HG02610 (cell line): ENCODE data around the gene UBE2QL1.
"Not testable (repeated sequence)": the region's sequence is repeated elsewhere in the genome, so short reads cannot be mapped to it uniquely, and the experiment has no call there.

Source experiments
- ATAC-seq: cut with Tn5 transposase; IDR thresholded peaks from one replicate; pipeline ENCODE4 v1.9.1; 2021; ENCODE audit warnings: mild to moderate bottlenecking, moderate library complexity; ENCODE audit not compliant: unreplicated experiment

UBE2QL1 gene

GRCh38 chr5:6495433-6496206 is 47.0 kb downstream of the UBE2QL1 start:
- ATAC-seq: no peak

DNA sequence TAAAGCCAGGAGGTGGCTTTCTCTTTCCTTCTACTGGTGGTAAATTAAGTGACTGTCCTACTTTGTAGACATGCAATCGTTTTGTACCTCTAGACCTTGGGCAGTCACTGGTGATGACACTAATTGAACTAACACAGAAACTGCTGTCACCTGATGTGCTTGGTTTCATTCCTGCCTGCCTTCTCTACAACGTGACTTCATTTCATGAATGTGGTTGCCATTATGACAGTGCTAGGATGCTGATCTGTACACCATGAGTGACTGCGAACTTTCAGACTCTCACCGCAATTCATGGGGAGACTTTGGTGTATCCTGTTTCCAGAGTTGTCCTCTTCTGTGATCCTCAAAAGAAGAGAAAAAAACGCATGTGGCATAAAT is 47.5 kb downstream of the UBE2QL1 start:
- ATAC-seq: peak; percentile 95

DNA sequence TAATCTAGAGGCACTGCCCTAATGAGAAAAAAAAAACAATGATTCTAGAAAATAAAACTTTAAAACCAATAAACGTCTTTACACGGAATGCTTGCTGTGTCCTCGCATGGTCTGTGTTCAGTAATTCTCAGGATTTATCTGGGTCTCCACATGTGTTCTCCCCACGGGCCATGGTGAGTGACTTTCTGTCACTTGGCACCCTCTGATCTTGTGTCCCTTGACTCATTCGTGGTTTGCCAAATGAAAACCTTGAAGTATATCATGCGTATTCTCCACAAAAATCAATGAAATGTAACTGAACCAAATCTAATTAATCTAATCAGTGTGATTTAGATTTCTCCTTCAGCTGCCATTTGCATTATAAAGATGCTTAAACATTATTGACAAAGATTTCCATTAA is 48.0 kb downstream of the UBE2QL1 start:
- no peak for ATAC-seq

DNA sequence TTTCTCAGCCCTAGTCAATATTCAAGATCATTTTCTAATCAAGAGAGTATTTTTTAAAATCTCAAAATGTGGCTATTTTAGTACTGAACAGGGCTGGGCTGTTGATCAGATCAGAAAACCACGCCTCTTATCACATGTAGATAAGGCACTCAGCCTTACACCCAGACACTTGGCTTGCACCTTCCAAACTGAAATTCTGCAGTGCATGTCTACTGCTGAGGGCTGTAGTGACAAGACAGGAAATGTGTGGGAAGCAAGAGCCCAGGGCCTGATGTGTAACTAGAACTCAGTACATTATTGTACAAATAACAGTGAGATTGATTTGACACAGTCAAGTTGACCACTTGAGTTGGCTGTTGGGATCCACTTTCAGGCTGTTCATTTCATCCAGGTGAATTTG is 48.6 kb downstream of the UBE2QL1 start:
- no peak for ATAC-seq

DNA sequence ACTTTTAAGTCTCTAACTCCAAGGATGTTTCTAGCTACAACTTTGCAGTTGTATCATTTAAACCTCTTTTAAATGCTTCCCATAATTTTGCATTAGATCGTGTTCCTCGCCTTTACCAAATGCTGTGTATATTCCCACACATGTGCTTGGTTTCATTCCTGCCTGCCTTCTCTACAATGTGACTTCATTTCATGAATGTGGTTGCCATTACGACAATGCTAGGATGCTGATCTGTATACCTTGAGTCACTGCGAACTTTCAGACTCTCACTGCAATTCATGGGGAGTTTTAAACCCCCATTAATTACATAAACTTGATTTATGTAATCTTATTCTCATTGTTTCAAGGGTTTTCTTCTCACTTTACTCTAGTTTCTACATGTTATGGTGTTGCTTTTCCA is 50.3 kb downstream of the UBE2QL1 start:
- ATAC-seq: no peak

DNA sequence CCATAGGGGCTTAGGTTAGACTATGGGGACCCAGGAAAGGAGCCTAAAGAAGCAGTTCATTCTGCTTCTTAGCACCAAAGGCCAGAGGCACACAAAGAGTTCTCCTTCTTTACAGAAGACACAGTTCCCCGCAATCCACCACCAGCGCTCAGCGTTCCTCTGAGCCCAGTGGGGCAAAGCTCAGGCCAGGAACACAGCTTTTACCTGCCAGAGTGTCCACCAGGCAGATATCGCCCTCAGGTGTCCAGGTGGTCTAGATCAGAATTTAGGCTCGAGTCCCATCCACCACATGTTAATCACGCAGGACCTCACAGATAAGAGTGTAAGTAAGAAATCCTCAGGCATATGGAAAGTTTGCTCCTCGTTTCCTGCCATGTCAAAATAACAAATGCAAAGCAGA is 53.0 kb downstream of the UBE2QL1 start:
- no peak for ATAC-seq

DNA sequence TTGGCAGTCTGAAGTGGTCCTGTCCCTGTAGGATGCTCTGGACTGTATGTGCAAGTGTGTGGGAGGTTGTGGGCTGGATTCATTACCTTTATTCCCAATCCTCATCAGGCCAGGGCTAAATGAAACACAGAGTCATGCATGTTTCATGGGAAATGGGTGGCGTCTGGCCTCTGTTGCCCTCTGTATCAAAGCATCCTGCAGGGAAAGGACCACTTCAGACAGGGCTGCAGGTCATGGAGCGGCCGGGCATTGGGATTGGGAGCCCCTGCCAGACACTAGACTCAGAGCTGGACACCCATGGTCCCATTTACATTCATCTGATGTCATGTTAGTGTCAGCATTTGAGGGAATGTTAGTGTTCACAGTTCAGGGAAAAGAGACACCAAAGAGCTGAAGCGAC is 53.8 kb downstream of the UBE2QL1 start:
- ATAC-seq: no peak

DNA sequence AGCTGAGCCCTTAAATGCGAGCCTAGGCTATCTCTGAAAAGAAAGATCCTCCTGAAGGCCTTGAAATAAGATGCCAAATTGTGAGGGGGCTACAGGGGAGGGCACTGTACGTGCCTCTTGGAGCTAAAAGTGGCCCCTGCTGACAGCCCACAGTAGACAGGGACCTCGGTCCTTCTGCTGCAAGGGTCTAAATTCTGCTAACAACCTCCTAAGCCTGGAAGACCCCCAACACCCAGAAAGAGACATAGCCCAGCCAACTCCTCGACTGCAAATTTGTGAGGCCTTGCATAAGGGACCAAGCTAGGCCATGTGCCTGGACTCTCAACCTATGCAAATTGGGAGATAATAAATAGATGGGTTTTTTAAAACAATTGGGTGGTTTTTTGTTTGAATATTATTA is 54.7 kb downstream of the UBE2QL1 start:
- ATAC-seq: no peak

DNA sequence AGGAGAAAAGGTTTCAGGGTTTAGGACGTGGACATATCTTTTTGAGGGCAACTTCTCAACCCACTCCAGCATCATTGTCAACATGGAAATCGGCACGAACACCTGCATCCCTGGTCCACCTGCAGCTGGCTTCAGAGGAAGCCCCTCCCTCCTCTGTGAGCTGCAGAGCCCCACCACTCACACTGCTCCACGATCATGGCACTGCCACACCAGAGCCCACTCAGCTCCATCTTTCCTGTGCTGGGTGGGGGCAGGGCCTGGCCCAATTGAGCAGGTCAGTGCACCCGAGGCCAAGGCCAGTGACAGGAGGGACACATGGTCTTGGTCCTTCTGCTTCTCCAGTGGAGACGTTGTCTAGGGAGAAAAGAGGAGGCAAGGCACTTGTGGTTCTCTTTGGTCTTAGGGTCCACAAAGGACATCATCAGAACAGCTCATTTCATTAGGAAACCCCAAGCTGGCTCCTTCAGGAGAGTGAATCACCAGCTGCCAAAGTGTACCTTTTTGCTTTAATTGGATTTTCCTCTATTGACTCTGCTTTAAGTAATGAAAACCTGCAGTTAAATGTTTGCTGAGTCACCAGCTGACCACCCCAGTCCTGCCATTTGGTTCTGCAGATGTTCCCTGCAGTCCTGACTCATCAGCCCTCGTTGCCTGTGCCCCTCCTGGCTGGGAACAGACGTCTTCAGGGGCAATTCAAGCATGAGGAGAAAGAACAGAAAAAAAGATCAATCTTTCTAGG is 56.2 kb downstream of the UBE2QL1 start:
- no peak for ATAC-seq

DNA sequence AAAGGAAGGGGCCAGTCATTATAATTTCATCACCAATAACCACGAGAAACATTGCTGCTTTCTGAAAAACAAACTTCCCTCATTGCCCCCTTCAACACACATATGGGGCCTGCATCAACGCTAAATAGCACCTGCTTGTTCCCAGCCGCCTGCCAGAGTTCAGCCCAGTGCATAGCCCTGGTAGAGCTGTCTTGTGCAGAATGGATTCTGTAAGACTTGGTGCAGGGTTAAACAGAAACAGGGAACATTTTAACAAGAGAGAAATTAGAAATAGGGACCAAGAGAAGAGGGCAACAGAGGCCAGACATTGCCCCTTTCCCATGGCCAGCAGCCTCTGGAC is 56.7 kb downstream of the UBE2QL1 start:
- ATAC-seq: no peak

DNA sequence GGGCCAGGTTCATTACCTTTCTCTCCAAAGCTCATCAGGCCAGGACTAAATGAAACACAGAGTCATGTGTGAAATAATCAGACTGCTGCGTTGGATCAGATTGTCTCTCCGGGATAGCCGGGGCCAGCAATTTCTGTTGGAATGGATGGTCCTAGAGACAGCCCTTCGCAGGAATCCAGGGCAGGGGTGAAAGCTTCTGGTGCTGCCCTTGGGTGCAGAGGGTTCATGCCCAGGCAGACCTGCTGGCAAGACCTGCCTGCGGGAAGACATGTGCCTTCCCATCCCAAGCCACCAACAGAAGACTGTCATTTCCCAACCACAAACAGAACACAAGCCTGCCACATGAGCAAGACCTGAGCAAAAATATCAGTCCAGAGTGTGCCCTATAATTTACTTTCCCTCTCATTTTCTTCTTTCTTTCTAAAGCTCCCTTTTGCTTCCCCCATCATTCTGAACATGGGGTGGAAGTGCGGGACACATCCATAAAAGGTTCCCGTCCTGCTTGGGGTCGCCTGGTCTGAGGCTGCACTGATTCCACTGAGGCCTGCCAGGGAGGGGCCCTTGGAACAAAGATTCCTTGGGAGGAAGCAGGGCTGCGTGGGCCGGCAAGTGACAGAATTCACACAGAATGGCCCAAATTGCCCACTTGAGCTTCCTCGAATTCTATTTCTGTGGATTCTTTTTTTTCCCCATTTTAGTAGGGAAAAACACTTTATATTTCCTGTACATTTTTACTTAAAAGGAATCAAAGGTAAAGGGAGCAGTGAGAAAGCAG is 57.3 kb downstream of the UBE2QL1 start:
- no peak for ATAC-seq

GRCh38 chr5:6506611-6507010 is 58.0 kb downstream of the UBE2QL1 start:
- ATAC-seq: peak; percentile 50

- ATAC-seq: no peak
Observed at GRCh38 chr5:6508931-6509330, 60.3 kb downstream of the UBE2QL1 start.

DNA sequence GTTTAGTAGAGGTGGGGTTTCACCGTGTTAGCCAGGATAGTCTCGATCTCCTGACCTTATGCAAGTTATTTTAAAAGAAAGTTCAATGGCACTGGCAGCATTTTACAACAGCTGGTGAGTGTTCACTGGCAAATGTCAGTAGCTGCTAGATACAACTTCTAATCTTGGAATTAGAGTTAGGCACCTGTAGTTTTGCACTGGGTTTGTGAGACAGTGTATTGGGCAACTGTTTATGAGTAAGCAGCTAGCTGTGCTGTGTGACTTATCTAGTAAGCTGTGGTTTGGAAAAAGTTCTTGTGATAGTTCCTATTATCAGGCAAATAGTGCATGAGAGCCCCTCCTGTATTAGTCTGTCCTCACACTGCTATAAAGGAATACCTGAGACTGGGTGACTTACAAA is 61.5 kb downstream of the UBE2QL1 start:
- ATAC-seq: no peak

DNA sequence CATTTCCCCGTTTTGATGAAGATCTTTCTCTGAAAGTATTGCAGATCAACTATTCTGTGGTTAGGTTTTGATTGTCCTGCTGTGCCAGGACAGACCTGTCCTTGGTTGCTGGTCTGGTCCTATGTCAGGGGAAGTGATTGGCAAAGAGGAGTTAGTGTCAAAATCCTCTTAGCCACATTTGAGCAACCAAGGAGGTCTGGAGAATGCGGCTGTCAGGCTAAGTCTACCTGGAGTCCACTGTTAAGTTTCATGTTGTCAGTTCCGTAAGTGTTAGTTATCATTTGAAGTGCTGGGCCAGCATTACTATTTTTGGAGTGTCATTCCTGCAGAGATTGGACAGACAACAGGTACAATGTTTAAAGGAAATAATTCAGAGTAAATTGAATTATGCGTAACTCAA is 62.3 kb downstream of the UBE2QL1 start:
- ATAC-seq: no peak

- not testable (repeated sequence) for ATAC-seq
Observed at GRCh38 chr5:6515812-6516211, 67.2 kb downstream of the UBE2QL1 start.

- ATAC-seq: no peak
Observed at GRCh38 chr5:6516823-6517222, 68.2 kb downstream of the UBE2QL1 start.

- ATAC-seq: no peak
Observed at GRCh38 chr5:6517510-6517909, 68.9 kb downstream of the UBE2QL1 start.

- no peak for ATAC-seq
Observed at GRCh38 chr5:6518298-6519057, 69.8 kb downstream of the UBE2QL1 start.

DNA sequence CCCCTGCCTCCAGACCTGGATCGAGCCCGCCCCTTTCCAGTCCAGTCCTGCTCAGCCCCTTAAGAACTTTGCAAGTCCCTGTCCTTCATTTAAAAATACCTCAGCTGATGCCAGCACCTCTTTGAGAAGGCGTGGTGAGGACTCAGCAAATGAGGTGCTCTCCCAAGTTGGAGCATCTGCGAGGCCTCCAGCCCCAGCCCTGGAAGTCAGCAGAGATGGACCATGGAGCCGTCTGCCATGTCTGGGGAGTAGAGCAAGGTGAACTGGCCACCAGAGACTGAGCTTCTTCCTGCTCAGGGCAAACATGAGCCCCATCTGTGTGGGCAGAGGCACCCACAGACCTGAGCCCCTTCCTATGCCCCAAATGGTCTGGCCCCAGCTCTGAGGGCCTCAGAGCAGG is 71.5 kb downstream of the UBE2QL1 start:
- ATAC-seq: no peak

DNA sequence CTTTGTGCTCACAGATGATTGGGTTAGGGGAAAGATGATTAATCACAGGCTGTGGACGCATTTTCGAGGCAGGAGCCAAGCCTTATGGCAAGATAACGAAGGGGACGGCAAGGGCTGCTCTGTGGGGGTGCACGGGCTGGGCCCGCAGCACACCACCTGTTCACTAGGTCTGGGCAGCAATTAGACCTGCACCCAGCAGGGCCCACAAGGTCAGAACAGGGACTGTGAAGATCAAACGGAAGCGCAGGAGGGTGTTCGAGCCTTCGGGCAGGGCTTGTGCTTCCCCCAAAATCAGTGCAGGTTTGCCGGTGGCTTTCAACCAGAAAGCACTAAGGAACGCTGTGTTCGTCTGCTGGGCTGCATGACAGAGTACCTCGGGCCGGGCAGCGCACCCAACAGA is 73.7 kb downstream of the UBE2QL1 start:
- no peak for ATAC-seq
